Measurements from ENCODE around the gene ARHGAP19.
"Not testable (repeated sequence)": the region's sequence is repeated elsewhere in the genome, so short reads cannot be mapped to it uniquely, and the experiment has no call there.

The ARHGAP19 gene

DNA sequence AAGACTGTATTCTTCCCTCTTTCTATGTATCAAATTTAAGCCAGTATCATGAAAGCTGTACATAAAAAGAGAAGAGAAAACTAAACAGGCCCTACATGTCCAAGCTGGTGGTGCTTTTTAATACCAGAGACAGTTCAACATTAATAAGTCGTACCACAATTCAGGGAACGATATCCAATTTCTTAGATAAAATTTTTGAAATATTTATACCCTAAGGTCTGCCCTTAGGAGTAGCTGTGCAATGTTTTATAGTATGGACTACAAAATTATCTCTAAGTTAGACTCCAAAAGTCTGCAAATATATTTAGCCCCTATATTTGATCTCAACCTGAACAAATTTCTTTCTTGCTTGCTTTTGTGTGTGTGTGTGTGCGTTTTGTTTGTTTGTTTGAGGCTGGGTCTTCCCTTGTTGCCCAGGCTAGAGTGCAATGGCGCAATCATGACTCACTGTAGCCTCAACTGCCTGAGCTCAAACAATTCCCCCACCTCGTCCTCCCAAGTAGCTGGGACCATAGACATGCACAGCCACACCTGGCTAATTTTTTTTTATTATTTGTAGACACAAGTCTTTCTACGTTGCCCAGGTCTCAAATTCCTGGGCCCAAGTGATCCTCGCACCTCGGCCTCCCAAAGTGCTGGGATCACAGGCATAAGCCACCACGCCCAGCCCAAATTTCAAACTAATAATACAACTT, 13.2 kb downstream of the ARHGAP19 start:
- DNase-seq = no peak

DNA sequence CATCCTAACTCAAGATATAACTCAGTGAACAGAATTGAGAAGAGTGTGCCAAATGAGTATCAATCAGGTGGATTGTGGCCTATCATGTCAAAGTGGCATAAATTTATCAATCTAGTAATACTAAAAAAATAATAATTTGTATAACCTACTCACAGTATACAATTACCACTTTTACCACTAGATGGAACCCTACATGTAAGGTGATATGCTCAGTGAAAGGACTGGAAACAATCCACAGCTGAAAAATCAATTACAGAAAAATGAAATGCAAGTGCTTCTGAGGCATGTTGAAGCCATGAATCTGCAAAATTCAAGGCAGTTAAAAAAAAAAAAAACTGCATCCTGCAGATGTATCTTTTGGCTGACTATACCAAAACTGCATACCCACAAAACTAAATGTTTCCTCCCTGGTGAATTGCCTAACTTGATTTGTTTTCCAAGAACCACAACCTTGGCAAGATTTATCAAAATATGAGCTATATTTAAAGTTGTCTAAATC, 13.9 kb downstream of the ARHGAP19 start:
- DNase-seq = no peak

DNA sequence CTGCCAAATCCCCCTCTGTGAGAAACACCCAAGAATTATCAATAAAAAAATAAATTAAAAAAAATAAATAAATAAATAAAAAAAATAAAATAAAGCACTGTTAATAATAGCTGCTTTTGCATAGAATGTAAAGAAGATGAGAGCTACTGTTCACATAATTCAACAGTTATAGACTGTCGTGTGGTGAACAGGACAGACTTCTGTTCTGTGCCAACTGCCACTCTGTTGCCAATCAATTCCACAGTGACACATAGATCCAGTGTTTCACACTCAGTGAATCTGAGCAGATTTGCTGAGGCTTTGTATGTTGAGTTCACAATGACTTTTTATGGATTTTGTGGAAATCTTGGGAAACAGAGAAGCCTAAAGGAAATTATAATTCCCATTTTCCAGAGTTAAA, 14.9 kb downstream of the ARHGAP19 start:
- no peak for DNase-seq

DNA sequence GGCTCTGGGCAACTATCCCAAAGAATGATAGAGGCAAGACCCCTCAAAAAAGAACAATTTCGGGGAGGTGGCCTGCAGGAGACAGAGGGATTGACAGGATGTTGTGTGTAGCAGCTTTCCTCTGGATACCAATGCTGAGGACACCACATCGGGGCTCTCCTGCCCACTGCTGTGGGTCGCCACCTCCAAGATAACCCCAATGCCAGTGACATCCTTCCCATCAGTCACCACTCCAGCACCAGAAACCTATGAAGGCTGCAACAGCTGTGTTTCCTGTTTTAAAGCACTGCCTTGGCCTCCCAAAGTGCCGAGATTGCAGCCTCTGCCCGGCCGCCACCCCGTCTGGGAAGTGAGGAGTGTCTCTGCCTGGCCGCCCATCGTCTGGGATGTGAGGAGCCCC, 17.6 kb downstream of the ARHGAP19 start:
- DNase-seq = no peak

DNA sequence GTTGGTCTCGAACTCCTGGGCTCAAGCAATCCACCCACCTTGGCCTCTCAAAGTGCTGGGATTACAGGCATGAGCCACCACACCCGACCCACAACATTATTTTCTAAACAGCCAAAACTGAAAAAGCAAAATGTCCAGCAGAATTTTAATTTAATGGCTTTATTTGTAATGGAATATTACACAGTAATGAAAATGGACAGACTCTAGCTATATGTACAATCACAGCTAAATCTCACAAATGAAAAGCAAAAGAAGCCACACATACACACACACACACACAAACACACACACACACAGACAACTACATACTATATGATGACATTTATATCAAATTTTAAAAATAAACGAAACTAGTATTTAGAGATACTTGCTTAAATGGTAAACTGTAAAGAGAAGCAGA, 18.7 kb downstream of the ARHGAP19 start:
- DNase-seq = no peak

DNA sequence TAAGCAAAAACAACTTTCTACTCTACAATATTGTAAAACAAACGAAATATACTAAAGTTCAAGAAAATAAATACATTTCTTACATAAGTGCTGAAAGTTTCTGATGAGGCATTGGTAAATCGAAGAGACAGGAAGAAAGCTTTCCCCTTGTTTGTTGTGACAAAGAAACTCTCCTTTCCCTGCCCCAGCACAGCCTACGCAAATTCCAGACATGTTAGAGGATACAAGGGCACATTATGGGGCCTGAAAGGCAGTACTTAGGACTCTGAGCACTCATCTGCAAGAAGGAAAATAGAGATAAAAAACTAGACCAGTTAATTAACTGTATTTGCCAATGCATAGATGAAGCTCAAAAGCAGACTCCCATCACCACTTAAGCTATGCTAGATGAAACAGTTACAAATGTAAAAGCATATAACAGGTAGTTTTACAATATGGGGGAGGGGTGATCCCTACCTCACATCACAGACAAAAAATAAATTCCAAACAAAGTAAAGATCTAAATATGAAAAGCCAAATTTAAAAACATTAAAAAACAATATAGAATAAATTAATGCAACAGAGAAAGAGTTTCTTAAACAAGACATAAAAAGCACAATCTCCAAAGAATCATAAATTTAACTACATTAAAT, 21.8 kb downstream of the ARHGAP19 start:
- no peak for DNase-seq

DNA sequence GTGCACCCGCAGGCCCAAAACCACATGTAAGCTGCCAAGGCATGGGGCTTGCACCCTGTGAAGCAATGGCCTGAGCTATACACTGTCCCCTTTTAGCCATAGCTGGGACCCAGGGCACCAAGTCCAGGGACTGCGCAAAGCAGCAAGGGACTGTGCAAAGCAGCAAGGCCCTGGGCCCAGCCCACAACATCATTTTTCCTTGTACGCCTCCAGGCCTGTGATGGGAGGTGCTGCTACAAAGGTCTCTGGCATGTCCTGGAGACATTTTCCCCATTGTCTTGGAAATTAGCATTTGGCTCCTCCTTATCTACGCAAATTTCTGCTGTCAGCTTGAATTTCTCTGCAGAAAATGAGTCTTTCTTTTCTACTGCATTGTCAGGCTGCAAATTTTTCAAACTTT, 24.8 kb downstream of the ARHGAP19 start:
- no peak for DNase-seq

DNA sequence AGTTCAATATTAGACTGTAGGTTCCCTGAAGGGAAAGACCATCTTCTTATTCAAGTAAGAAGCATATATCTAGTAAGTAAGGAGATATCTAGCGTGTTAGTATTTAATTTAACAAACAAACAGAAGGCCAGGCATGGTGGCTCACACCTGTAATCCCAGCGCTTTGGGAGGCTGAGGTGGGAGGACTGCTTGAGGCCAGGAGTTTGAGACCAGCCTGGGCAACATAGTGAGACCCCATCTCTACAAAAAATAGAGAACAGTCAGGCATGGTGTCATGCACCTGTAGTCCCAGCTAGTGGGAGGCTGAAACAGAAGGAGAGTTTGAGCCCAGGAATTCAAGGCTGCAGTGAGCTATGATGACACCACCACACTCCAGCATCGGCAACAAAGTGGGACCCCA, 27.3 kb downstream of the ARHGAP19 start:
- DNase-seq = not testable (repeated sequence)

DNA sequence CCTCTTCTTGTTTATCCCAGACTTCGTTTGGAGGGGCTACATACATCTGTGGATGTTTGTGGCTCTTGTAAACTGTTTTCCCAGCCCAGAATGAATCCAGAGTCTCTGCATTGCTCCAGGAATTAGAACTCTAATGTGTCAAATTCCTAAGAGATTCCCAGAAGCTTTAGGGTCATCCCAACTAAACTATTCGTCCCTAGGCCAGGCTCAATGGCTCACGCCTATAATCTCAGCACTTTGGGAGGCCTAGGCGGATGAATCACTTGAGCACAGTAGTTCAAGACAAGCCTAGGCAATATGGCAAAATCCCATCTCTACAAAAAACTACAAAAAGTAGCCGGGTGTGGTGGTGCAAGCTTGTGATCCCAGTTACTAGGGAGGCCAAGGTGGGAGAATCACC, 28.5 kb downstream of the ARHGAP19 start:
- DNase-seq = no peak

DNA sequence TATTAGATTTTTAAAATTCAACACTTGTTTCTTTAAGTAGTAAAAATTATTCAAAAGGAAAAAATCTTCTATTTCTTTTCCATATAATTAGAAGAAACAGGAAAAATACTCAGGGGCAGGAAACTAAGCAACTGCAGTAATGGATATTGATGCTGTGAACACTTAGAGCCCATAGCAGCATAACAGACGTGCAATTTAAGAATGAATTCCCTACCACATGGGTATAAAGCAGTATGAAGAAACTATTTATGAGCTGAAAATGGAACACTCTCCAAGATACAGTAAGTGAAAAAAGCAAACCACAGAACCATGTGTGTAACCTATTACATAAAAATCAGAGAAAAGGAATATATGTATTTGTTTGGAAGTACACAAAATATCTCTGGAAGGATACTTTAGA, 30.8 kb downstream of the ARHGAP19 start:
- DNase-seq = no peak

DNA sequence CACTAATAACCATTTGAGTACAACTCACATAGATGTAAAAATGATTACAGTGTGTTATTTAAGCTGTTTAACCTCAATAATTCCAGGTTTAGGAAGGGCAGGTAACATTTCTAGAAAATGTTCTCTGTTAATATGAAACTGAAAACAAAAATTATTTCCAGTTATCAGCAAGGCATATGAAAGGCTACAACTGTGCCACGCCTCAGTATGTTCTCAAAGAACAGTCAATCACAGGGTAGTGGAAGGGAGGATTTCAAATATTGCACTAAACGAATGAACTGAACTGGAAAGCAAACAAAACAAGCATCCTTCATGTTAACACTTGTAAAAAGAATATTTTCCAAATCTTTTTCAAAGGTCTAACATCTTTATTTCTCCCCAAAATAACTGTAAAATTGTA, 31.3 kb downstream of the ARHGAP19 start:
- no peak for DNase-seq

DNA sequence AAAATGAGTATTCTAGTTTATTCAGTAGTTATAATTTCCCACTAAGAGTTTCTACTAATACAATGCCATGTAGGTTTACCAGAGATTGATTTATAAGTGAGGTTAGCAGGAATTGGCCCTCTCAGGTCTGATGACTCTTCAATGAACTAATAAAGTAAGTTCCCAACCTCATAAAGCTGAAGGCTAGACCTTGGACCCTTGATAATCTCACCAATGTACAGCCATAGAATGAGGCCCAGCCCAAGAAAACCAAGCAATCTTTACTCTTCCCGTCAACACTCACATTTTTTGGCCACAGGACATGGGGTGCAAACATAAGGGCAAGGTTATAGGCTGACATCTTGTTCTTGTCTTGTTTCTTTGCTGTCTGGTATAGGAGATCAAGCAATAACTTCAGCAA, 33.3 kb downstream of the ARHGAP19 start:
- no peak for DNase-seq

DNA sequence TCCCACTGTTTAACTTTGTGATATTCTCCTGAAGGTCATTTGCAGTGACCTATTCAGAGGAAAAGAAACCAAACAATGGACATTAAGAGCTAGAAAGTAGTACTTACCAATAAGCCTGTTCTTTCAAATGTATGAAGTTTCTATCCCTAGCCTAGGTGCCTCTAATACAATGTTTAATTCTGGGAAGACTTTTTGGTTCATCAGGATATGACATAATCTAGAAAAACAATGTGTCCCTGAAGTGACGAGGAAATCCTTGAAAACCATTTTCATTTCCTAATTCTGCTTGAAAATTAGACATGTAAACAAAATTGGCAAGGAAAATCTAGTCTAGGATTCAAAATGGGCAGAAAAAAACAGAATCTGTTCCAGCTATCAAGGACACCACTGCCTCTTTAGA, 36.1 kb downstream of the ARHGAP19 start:
- no peak for DNase-seq

DNA sequence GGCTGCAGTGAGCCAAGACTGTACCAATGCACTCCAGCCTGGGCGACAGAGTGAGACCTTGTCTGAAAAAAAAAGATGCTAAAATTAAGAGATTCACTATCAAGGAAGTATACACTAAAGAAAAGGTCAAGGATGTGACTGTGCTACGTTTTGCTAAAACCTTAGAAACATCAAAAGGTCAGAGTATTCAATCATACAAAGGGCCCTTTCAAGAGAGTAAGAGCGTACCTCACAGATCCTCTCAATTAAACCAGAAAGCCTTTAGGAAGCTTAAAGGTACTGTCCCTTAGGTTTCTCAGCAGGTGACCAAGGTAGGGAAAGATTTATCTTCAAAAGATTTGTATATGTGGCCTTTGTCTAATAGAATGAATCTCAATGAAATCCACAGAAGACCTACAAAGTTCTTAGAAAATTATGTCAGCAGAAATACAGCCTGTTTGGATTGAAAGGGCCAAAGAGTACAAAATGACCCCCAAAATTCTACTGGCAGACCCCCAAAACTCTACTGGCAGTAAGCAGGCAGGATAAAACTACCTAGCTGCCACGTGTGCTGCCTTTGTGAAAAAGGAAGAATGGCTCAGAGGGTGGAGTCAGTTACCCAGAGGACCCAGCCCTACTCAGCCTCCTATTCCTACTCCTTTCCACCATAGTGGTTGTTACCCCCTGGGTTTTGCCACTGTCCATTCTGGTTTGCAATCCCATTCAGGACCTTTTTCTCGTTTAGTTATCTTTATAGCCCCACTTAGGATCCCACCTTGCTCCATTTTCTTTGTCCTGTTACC, 36.7 kb downstream of the ARHGAP19 start:
- no peak for DNase-seq

DNA sequence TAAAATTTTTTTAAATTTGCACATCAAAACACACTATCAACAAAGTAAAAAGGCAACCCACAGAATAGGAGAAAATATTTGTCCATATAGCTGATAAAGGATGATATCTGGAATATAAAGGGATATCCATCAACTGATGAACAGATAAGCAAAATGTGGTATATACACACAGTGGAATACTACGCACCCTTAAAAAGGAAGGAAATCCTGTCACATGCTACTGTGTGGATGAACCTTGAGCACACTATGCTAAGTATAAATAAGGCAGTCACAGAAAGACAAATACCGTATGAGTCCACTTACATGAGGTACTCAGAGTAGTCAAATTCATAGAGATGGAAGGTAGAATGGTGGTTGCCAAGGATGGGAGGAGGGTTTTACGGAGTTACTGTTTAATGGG, 37.7 kb downstream of the ARHGAP19 start:
- no peak for DNase-seq

DNA sequence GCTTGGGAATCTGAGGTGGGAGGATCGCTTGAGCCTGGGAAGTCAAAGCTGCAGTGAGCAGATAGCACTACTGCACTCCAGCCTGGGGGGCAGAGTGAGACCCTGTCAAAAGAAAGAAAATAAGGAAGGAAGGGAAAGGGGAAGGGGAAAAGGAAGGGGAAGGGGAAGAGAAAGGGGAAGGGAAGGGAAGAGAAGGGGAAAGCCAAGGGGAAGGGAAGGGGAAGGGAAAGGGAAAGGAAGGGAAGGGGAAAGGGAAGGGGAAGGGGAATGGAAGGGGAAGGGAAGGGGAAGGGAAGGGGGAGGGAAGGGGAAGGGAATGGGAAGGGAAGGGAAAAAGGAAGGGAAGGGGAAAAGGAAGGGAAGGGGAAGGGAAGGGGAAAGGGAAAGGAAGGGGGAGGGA, 41.5 kb downstream of the ARHGAP19 start:
- no peak for DNase-seq

DNA sequence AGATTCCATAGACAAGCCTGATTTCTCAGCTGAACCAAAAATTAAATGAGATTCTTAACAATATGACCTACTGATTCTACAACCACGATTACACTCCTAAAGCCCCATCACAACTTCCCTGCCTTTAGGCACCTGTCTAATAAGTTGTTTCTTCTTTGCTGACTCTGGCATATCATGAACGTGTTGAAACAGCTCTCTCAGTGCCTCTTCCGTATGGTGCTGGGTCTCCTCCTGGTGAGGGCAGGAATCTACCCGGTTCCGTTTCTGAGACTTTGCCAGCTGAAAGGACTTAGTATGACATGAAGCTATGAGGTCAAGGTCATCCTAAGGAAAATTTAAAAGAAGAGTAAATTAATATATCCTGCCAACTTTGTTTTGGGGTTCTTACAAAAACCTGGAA, 48.6 kb downstream of the ARHGAP19 start:
- DNase-seq = no peak

DNA sequence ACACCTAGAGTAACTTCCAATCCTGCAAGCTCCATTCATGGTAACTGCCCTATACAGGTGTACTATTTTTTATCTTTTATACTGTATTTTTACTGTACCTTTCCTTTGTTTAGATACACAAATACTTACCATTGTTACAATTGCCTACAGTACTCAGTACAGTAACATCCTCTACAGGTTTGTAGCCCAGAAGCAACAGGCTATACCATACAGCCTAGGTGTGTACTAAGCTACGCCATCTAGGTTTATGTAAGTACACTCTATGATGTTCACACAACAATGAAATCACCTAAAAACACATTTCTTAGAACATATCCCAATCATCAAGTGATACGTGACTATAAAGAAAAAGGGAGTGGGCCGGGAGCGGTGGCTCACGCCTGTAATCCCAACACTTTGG, 53.6 kb downstream of the ARHGAP19 start:
- no peak for DNase-seq

DNA sequence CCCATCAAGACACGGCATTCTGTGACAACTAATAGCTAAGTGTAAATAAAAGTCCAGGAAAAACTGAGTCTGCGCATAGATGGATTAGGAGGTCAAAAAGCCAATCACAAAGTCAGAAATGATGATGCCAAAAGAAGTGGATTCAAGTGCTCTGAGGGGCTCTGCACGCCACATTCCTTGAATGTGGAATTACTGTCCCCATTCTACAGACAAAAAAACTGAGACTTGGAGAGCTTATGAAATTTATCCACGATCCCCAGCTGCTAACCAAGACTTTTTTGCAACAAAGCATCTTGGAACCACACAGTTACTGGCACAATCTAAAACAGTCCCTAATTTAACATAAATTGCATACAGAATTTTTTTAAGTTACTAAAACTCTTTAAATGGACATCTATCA, 57.1 kb downstream of the ARHGAP19 start:
- DNase-seq = no peak

DNA sequence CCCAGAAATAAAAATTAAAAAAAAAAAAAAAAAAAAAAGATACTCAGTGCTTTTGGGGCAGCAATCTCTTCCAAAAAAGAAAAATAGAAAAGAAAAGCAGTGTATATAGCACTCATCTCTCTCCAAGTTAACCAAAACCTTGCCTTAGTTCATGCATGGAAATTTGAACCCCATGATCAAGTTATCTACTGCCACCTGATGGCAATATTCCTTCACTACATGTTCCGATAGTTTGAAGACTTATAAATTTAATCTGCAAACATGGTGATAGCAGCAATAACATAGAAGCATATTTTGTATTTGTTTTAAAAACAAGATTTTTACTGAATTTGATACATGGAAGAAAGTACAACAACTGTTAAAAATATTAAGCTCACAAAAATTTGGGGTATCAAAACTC, 58.0 kb downstream of the ARHGAP19 start:
- DNase-seq = no peak

DNA sequence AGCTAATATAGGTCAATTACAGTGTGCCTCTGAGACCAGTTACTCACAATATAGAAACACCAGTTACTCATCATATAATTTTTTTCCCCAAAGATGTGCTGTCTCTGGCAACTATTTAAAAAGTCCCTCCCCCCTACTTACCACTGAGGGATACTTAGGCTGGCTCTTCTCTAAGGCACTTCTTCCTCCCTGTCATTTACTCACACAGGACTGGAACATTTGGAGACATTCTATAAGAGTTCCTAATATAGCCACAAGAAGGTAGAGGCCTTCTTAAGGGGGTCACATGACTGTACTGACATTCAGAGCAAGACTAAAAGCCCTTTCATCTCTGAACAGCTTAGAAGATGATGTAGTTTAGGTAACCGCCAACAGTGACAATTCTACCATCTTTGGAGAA, 62.3 kb downstream of the ARHGAP19 start:
- no peak for DNase-seq

DNA sequence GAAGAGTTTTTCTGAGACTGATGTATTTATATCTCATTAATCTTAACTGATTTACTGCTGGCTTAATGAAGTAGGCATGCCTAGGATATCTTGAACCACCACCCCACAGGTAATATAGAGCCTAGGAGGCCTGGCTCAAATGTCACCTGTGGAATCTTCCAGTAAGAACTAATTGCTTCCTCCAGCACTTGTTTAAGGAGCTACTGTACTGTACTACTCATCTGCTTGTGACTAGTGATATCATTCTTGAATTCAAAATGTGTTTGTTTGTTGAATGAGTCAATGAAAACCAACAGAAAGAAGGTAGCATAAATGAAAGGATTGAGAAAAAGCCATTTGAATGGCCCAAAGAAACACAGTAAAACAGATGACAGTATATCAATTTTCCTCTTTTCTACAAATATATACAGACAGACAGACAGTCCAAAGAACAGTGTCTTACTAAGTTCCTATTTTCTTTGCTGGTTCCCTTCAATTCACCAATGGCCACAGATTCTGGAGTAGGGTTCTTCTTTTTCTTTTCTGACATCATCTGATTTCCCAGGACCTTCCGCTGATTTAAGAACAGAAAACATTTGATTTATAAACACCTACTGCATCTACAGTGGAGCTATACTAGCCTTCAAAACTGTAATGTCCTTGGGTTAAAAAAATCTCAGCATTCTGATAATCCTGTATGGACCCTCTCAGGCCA, 63.0 kb downstream of the ARHGAP19 start:
- no peak for DNase-seq

DNA sequence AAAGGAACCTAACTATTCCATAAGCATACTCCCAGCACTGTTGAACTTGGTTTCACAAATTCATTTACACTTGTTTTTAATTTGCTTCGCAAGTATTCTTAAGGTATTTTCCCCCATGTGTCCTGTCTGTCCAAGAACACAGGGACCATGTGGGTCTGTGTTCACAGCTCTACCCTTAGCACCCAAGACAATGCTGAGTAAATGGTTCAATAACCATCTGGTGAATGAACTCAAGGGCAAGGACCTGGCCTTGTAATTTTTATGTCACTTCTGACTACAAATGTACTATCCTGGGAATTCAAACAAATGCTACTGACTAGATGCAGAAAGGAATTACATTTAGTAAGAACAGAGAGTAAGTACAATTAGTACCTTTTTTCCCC, 63.7 kb downstream of the ARHGAP19 start:
- no peak for DNase-seq
